Measurements from ENCODE around the gene CAB39.

DNA sequence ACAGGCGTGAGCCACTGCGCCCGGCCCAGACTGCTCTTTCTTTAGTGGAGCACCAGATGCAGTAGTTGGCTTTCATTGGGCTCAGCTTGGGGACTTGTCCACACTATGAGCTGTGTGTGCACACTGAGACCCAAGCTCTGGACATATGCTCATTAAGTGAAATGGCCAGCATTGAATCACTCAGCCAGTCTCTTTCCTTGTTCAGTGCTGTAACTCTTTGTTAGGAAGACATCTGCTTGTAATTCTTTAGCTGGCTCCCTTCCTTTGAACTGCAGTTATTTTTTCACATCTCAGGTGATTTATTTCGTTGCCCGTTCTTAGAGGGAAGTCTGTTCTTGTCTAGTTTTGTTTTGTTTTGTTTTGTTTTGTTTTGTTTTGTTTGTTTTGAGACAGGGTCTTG is 70.5 kb downstream of the CAB39 start:
- TF ChIP-seq, protein P1, sequence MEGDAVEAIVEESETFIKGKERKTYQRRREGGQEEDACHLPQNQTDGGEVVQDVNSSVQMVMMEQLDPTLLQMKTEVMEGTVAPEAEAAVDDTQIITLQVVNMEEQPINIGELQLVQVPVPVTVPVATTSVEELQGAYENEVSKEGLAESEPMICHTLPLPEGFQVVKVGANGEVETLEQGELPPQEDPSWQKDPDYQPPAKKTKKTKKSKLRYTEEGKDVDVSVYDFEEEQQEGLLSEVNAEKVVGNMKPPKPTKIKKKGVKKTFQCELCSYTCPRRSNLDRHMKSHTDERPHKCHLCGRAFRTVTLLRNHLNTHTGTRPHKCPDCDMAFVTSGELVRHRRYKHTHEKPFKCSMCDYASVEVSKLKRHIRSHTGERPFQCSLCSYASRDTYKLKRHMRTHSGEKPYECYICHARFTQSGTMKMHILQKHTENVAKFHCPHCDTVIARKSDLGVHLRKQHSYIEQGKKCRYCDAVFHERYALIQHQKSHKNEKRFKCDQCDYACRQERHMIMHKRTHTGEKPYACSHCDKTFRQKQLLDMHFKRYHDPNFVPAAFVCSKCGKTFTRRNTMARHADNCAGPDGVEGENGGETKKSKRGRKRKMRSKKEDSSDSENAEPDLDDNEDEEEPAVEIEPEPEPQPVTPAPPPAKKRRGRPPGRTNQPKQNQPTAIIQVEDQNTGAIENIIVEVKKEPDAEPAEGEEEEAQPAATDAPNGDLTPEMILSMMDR (IDR thresholded peaks at IDR 0.05), result no peak
- TF ChIP-seq POLR2A (IDR thresholded peaks at IDR 0.05), result no peak
